Thyroid gland (tissue), 4 donors: Measurements from ENCODE around the gene PSRC1.

Experiments used
- POLR2A ChIP-seq, 2 donors: fragments of 450-650 bp; IDR thresholded peaks; one replicate each; pipeline ENCODE4 v1.6.1; 2017; ENCODE audit warnings: antibody characterized with exemption in 2 of 2, mild to moderate bottlenecking in 2 of 2, moderate library complexity in 1 of 2
- TF ChIP-seq, protein P1 (sequence below), 6 experiments: fragments of 200-600 bp in 3 of 6; fragments of 450-650 bp in 3 of 6; sonication (generic) in 3 of 6; IDR thresholded peaks; one replicate each; pipeline ENCODE4 v1.5.1; 2016 to 2019; ENCODE audit warnings: antibody characterized with exemption in 6 of 6, mild to moderate bottlenecking in 2 of 6, inconsistent platforms in 1 of 6, moderate library complexity in 1 of 6

DNA sequence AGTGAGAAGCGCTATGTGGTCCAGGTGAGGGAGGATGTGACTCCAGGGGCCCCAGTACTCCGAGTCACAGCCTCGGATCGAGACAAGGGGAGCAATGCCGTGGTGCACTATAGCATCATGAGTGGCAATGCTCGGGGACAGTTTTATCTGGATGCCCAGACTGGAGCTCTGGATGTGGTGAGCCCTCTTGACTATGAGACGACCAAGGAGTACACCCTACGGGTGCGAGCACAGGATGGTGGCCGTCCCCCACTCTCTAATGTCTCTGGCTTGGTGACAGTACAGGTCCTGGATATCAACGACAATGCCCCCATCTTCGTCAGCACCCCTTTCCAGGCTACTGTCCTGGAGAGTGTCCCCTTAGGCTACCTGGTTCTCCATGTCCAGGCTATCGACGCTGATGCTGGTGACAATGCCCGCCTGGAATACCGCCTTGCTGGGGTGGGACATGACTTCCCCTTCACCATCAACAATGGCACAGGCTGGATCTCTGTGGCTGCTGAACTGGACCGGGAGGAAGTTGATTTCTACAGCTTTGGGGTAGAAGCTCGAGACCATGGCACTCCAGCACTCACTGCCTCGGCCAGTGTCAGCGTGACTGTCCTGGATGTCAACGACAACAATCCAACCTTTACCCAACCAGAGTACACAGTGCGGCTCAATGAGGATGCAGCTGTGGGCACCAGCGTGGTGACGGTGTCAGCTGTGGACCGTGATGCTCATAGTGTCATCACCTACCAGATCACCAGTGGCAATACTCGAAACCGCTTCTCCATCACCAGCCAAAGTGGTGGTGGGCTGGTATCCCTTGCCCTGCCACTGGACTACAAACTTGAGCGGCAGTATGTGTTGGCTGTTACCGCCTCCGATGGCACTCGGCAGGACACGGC, 31.4 kb downstream of the PSRC1 start:
- TF ChIP-seq, protein P1, sequence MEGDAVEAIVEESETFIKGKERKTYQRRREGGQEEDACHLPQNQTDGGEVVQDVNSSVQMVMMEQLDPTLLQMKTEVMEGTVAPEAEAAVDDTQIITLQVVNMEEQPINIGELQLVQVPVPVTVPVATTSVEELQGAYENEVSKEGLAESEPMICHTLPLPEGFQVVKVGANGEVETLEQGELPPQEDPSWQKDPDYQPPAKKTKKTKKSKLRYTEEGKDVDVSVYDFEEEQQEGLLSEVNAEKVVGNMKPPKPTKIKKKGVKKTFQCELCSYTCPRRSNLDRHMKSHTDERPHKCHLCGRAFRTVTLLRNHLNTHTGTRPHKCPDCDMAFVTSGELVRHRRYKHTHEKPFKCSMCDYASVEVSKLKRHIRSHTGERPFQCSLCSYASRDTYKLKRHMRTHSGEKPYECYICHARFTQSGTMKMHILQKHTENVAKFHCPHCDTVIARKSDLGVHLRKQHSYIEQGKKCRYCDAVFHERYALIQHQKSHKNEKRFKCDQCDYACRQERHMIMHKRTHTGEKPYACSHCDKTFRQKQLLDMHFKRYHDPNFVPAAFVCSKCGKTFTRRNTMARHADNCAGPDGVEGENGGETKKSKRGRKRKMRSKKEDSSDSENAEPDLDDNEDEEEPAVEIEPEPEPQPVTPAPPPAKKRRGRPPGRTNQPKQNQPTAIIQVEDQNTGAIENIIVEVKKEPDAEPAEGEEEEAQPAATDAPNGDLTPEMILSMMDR (IDR thresholded peaks at IDR 0.05): no peak
- no peak for TF ChIP-seq POLR2A (IDR thresholded peaks at IDR 0.05)
